SK-N-SH (cell line): ENCODE data around the gene DNAJC24. TPM values are rescaled to one million over a fixed set of nuclear protein-coding genes. Genes with fewer than 3 reads are reported as not detected.

ENCODE experiments used
- CTCF ChIA-PET: fragments of 300-600, 350-600 bp; formaldehyde crosslinking; extraction: SDS; loops from one replicate; lab custom pipeline; 2021; lab: Yijun Ruan, JAX
- POLR2A ChIA-PET: fragments of 350-600 bp; sonication (Branson Sonifier 250); formaldehyde crosslinking; extraction: SDS; loops from one replicate; lab custom pipeline; 2020; ENCODE audit warnings: antibody characterized with exemption, inconsistent platforms; lab: Yijun Ruan, JAX
- DNase-seq: peaks from one replicate; pipeline ENCODE4 v3.0.0; 2012
- H2AFZ ChIP-seq: fragments of 200-600 bp; sonication (generic); 2 replicates; pipeline ENCODE4 v1.8.1; 2016; ENCODE audit warnings: antibody characterized with exemption, mild to moderate bottlenecking, low read depth
- H3F3A ChIP-seq: fragments of 200-600 bp; sonication (generic); replicated peaks from 2 replicates; pipeline ENCODE3; 2016; ENCODE audit warnings: antibody characterized with exemption, mild to moderate bottlenecking; ENCODE audit not compliant: insufficient read depth
- H3K27ac ChIP-seq, 2 experiments: fragments of 200-500 bp in 1 of 2; fragments of 200-600 bp in 1 of 2; sonication (Bioruptor generic) in 1 of 2; sonication (generic), shearing (Covaris generic) in 1 of 2; 2 replicates each; pipeline versions ENCODE4 v1.5.1 to v1.6.1; 2014 to 2016; ENCODE audit warnings: low read depth in 2 of 2, inconsistent platforms in 1 of 2, low read length in 1 of 2, mild to moderate bottlenecking in 1 of 2, mixed read lengths in 1 of 2
- H3K27me3 ChIP-seq: fragments of 200-600 bp; sonication (generic), shearing (Covaris generic); 2 replicates; pipeline ENCODE4 v1.6.1; 2016; ENCODE audit warnings: mixed run types; ENCODE audit not compliant: insufficient read depth
- H3K36me3 ChIP-seq, 2 experiments: fragments of 200-500 bp in 1 of 2; fragments of 200-600 bp in 1 of 2; sonication (Bioruptor generic) in 1 of 2; sonication (generic) in 1 of 2; replicated peaks in 1 of 2; 2 replicates each; pipeline versions ENCODE3 to v1.5.1; 2014 to 2016; ENCODE audit warnings: low read length in 1 of 2, mild to moderate bottlenecking in 1 of 2; ENCODE audit not compliant: insufficient read depth in 2 of 2, control insufficient read depth in 1 of 2
- H3K4me1 ChIP-seq, 2 experiments: fragments of 200-500 bp in 1 of 2; fragments of 200-600 bp in 1 of 2; sonication (Bioruptor generic) in 1 of 2; sonication (generic), shearing (Covaris generic) in 1 of 2; 2 replicates each; pipeline versions ENCODE4 v1.5.1 to v1.6.1; 2014 to 2016; ENCODE audit warnings: low read depth in 1 of 2, low read length in 1 of 2, mixed run types in 1 of 2; ENCODE audit not compliant: insufficient read depth in 2 of 2, control insufficient read depth in 1 of 2
- H3K4me2 ChIP-seq: fragments of 200-600 bp; sonication (generic), shearing (Covaris generic); 2 replicates; pipeline ENCODE4 v1.6.1; 2017; ENCODE audit warnings: mixed run types
- H3K4me3 ChIP-seq, 2 experiments: fragments of 200-500 bp in 1 of 2; fragments of 200-600 bp in 1 of 2; sonication (Bioruptor generic) in 1 of 2; sonication (generic), shearing (Covaris generic) in 1 of 2; 2 replicates each; pipeline versions ENCODE4 v1.5.1 to v1.8.1; 2014 to 2016; ENCODE audit warnings: low read depth in 2 of 2, inconsistent platforms in 1 of 2, low read length in 1 of 2, mild to moderate bottlenecking in 1 of 2, mixed read lengths in 1 of 2, moderate library complexity in 1 of 2
- H3K79me2 ChIP-seq: fragments of 200-600 bp; sonication (generic); 2 replicates; pipeline ENCODE4 v1.8.1; 2017; ENCODE audit warnings: mild to moderate bottlenecking; ENCODE audit not compliant: insufficient read depth
- H3K9ac ChIP-seq: fragments of 200-600 bp; sonication (generic); 2 replicates; pipeline ENCODE4 v1.6.1; 2017; ENCODE audit warnings: mixed run types
- H3K9me2 ChIP-seq: fragments of 200-600 bp; sonication (generic); 2 replicates; pipeline ENCODE4 v1.6.1; 2017; ENCODE audit warnings: mixed run types
- H3K9me3 ChIP-seq: fragments of 200-600 bp; sonication (generic); 2 replicates; pipeline ENCODE4 v1.6.1; 2017; ENCODE audit warnings: mixed run types, mild to moderate bottlenecking, moderate library complexity
- H4K20me1 ChIP-seq: fragments of 200-600 bp; sonication (generic); 2 replicates; pipeline ENCODE4 v1.6.1; 2017; ENCODE audit warnings: mild to moderate bottlenecking, mixed run types; ENCODE audit not compliant: insufficient read depth
- ELF1 ChIP-seq: IDR thresholded peaks from 2 replicates; pipeline ENCODE4 v1.4.0; 2012
- EZH2phosphoT487 ChIP-seq: fragments of 200-600 bp; sonication (generic); IDR thresholded peaks from 2 replicates; pipeline ENCODE4 v1.6.1; 2017; ENCODE audit warnings: low read depth, mixed run types, mild to moderate bottlenecking, antibody characterized with exemption, moderate library complexity, borderline replicate concordance
- FOXM1 ChIP-seq: IDR thresholded peaks from 2 replicates; pipeline ENCODE4 v1.4.0; 2012; ENCODE audit warnings: low read depth, mild to moderate bottlenecking
- GATA2 ChIP-seq: sonication (generic); formaldehyde crosslinking; IDR thresholded peaks from 2 replicates; pipeline ENCODE4 v1.5.0; 2020; ENCODE audit warnings: mild to moderate bottlenecking, missing genetic modification reagents
- JUND ChIP-seq: IDR thresholded peaks from 2 replicates; pipeline ENCODE4 v1.4.0; 2012
- MEF2A ChIP-seq: IDR thresholded peaks from 2 replicates; pipeline ENCODE4 v1.4.0; 2012; ENCODE audit warnings: low read depth, borderline replicate concordance
- MXI1 ChIP-seq: IDR thresholded peaks from 2 replicates; pipeline ENCODE4 v1.6.1; 2012; ENCODE audit warnings: mild to moderate bottlenecking, low read depth, low read length, improper control_type of control experiment
- NRF1 ChIP-seq: IDR thresholded peaks from 2 replicates; pipeline ENCODE4 v1.6.1; 2012; ENCODE audit warnings: low read depth, mild to moderate bottlenecking, low read length
- PBX3 ChIP-seq: IDR thresholded peaks from 2 replicates; pipeline ENCODE4; 2012
- POLR2AphosphoS5 ChIP-seq: IDR thresholded peaks from 2 replicates; pipeline ENCODE4 v1.6.1; 2012; ENCODE audit warnings: low read depth, low read length
- RFX5 ChIP-seq: IDR thresholded peaks from 2 replicates; pipeline ENCODE4 v1.6.1; 2012; ENCODE audit warnings: mild to moderate bottlenecking, improper control_type of control experiment, low read length
- SMC3 ChIP-seq: IDR thresholded peaks from 2 replicates; pipeline ENCODE4 v1.6.1; 2012; ENCODE audit warnings: low read depth, low read length, improper control_type of control experiment
- TAF1 ChIP-seq: IDR thresholded peaks from 2 replicates; pipeline ENCODE4 v1.6.1; 2012; ENCODE audit warnings: low read depth, mild to moderate bottlenecking, low read length, moderate library complexity, borderline replicate concordance
- TEAD4 ChIP-seq: IDR thresholded peaks from 2 replicates; pipeline ENCODE4 v1.4.0; 2012; ENCODE audit warnings: mild to moderate bottlenecking, borderline replicate concordance; ENCODE audit not compliant: insufficient read depth
- USF2 ChIP-seq: fragments of 150-350 bp; IDR thresholded peaks from 2 replicates; pipeline ENCODE4 v1.6.1; 2017; ENCODE audit warnings: antibody characterized with exemption, low read length, low read depth, borderline replicate concordance
- ZBTB33 ChIP-seq: IDR thresholded peaks from 2 replicates; pipeline ENCODE4 v1.4.0; 2012; ENCODE audit warnings: low read depth, borderline replicate concordance
- polyA plus RNA-seq, 3 experiments: library from polyadenylated mRNA; depleted of rRNA; stranded (reverse); fragments of >200 nt; gene quantifications; 2 replicates each; pipeline ENCODE4 v1.2.3, GENCODE V29; 2012
- TF ChIP-seq, protein P1 (sequence below): IDR thresholded peaks from 2 replicates; pipeline ENCODE4 v1.4.0; 2012; ENCODE audit warnings: low read depth
- TF ChIP-seq, protein P2 (sequence below): fragments of 150-350 bp; IDR thresholded peaks from 2 replicates; pipeline ENCODE4 v1.6.1; 2016; ENCODE audit warnings: mild to moderate bottlenecking, low read depth, low read length

The DNAJC24 gene
- polyA plus RNA-seq, 1 of the 3 experiments (the other 2 are of a cell fraction), result 6.2 TPM

- TF ChIP-seq ZBTB33, result no peak
- TF ChIP-seq, protein P1, sequence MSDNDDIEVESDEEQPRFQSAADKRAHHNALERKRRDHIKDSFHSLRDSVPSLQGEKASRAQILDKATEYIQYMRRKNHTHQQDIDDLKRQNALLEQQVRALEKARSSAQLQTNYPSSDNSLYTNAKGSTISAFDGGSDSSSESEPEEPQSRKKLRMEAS, result no peak
- TF ChIP-seq SMC3, result no peak
- TF ChIP-seq ELF1, result no peak
These were observed 53.0 kb downstream of the DNAJC24 start (continued) for GRCh38 chr11:31422703-31423102.

DNA sequence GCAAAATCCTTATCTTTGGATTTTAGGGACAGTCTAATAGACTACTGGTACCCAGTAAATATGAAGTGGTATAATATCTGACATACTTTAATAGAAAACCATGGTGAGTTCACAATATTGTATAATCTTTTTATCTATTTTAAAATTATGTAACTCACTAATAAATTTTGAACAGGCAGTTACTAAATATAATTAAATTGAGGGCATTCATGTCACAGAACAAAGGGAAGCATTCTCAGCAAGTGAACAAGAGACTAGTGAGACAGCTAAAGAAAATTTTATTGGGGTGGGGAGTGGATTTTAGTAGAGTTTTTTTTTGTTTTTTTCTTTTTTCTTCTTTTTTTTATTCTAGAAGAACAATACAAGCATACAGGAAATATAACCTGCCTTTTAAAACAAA is 55.0 kb downstream of the DNAJC24 start:
- CTCF ChIA-PET, result no interaction called here
- POLR2A ChIA-PET, result no interaction called here
- H4K20me1 ChIP-seq, result no peaks in the 10 kb centered on the region
- no peaks in the 10 kb centered on the region for H3K9me2 ChIP-seq
- no peaks in the 10 kb centered on the region for H3F3A ChIP-seq
- no peaks in the 10 kb centered on the region for H3K27me3 ChIP-seq
- no peak overlapping the region for H3K4me2 ChIP-seq
- H2AFZ ChIP-seq, result no peak overlapping the region
- no peak overlapping the region for H3K4me3 ChIP-seq
- H3K79me2 ChIP-seq, result no peaks in the 10 kb centered on the region
- TF ChIP-seq NRF1 (no peak), MXI1 (no peak), TAF1 (no peak), MEF2A (no peak), GATA2 (no peak), USF2 (no peak), POLR2AphosphoS5 (no peak), RFX5 (no peak), TEAD4 (no peak), EZH2phosphoT487 (no peak), JUND (no peak), ELF1 (no peak), FOXM1 (no peak), PBX3 (no peak)
- TF ChIP-seq, protein P2, sequence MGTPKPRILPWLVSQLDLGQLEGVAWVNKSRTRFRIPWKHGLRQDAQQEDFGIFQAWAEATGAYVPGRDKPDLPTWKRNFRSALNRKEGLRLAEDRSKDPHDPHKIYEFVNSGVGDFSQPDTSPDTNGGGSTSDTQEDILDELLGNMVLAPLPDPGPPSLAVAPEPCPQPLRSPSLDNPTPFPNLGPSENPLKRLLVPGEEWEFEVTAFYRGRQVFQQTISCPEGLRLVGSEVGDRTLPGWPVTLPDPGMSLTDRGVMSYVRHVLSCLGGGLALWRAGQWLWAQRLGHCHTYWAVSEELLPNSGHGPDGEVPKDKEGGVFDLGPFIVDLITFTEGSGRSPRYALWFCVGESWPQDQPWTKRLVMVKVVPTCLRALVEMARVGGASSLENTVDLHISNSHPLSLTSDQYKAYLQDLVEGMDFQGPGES, result no peak
- H3K9ac ChIP-seq, result no peak overlapping the region
- H3K36me3 ChIP-seq, result peaks cover 10 to 13% of the 10 kb centered on the region in 2 experiments
- no peak for DNase-seq
- H3K9me3 ChIP-seq, result no peaks in the 10 kb centered on the region
- no peak overlapping the region for H3K27ac ChIP-seq
- no peaks in the 10 kb centered on the region for H3K4me1 ChIP-seq
